Activated CD4-positive, alpha-beta T cell treated with anti-CD3 and anti-CD28 coated beads, Interleukin-2, amount 50 U/mL, for 24 hours (primary cell): ENCODE data around the gene NACAD.

Experiments
- DNase-seq, 2 donors: peaks; one replicate each; pipeline ENCODE4 v3.0.0-alpha.2; 2020; ENCODE audit warnings: low read depth in 1 of 2, low spot score in 1 of 2

NACAD gene

GRCh38 chr7:45075355-45075644 is 13.5 kb downstream of the NACAD start:
- no peak for DNase-seq

DNA sequence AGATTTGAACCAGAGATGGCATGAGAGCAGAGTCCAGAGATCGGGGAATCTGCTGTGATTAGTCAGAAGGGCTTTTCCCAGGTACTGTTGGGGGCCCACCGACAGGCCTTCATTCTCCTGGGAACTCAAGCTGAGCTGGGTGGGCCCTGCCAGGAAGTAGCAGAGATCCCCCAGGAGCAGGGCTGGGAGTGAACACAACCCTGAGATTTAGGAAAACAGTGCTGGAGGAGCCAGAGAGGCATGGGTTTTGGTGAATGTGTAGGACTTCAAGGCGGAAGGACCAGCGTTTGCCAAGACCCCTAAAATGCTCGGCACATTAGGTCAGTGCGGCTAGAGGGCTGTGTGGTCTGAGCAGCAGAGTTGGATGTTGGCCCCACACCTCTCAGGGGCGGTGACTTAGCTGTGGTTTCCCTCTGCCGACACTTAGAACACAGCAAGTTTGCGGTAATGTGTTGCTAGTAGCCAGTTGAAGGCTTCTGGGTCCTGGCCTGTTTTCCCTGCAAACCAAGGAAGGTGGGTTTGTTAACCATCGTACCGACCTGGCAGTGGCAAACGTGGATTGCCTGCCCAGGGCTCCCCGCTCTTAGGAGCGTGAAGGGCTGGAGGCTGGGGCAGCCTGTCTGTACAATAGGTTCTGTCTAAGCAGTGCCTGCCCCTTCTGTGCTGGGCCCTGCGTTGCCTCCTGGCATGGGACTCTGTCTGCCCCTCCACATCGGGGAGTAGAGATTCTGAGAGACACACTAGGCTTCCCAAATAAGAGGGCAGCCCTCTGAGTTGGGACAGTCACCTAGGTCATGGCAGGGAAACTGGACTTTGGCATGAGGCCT is 14.0 kb downstream of the NACAD start:
- no peak for DNase-seq

- no peak for DNase-seq
These were observed 14.8 kb downstream of the NACAD start for GRCh38 chr7:45073786-45074527.

DNA sequence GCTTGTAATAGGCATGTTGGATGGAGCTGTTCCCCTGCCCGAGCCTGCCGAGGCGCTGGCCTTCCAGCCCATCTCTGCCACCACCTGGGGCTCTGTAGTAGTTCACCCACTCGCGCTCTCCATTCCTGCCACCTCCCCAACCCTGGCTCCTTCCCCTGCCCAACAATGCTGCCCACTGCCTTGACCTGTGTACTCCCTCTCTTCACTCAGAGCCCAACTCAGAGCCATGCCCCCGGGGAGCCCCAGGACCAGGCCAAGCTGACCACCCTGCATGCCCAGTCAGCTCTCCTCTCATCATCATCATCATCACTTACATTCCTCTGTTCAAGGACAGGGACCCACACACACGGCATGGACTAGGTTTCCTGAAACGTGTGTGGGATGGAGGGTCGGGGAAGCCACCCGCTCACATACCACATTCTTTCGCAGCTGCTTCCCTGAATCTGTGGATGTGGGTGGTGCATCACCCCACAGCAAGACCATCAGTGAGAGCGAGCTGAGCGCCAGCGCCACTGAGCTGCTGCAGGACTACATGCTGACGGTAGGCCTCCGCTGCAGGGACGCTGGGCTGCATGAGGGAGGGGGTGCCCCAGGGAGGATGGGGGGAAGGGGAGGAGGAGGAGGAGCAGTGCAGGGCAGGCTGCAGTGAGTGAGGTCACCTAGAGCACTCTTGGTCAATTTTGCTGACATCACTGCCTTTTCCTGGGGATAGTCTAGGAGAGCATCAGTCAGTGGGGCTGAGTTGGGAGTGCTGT is 15.6 kb downstream of the NACAD start:
- DNase-seq: no peak

GRCh38 chr7:45072131-45073030 is 16.4 kb downstream of the NACAD start:
- DNase-seq: no peak

- no peak for DNase-seq
These were observed 17.2 kb downstream of the NACAD start for GRCh38 chr7:45071528-45071927.

DNA sequence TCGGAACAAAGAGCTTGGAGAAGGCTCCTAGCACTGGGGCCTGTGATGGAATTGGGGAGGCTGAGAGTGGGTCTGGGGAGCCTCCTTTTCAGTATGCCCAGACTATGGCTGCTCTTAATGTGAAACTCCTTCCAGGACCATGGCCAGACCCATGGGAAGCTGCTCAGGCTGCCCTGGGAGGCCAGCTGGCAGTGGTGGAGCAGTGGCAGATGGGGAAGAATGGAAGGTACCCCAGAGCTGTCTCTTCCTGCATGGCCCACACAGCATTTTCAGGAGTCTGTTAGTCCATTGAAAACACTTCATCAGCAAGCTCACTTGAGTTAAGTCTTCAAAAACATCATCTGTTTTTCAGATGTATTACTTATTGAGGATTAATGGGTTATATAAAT is 18.5 kb downstream of the NACAD start:
- no peak for DNase-seq

- no peak for DNase-seq
These were observed 19.1 kb downstream of the NACAD start for GRCh38 chr7:45069444-45070253.

DNA sequence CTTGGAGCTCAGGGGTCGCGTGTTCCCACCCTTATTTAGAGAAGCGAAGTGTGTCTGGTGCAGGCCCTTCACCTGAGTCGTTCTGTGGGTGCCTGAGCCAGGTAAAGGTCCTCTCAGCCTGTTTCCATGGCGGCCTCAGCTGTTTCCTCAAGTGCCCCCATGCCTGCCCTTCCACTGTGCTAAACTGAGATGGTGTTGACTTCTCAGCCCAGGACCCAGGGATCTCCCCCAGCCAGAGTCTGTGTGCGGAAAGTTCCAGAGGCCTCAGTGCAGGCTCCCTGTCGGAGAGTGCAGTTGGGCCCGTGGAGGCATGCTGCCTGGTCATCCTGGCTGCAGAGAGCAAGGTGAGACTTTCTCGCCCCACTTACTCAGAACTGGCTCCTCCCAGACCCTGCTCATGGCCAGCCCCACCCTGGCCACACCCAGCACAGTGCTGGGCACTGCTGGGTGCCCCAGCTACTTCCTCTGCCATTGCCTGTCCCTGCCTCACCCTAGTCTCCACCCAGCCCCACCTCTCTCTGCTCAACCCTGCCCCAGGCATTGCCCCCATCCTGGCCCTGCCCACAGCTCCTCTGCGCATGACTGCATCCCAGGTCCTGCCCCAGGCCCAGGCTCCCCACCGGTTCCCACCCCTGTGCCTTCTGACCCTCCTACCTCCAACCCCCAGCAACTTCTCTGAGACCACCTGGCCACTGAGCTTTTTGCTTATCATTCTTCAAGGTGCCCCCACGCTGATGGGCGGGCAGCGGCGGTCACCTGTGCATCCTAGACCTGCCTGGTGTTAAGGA is 20.3 kb downstream of the NACAD start:
- DNase-seq: no peak

GRCh38 chr7:45067582-45067981 is 21.2 kb downstream of the NACAD start:
- DNase-seq: no peak

GRCh38 chr7:45066409-45066808 is 22.4 kb downstream of the NACAD start:
- no peak for DNase-seq

GRCh38 chr7:45065031-45065995 is 23.5 kb downstream of the NACAD start:
- DNase-seq: no peak

DNA sequence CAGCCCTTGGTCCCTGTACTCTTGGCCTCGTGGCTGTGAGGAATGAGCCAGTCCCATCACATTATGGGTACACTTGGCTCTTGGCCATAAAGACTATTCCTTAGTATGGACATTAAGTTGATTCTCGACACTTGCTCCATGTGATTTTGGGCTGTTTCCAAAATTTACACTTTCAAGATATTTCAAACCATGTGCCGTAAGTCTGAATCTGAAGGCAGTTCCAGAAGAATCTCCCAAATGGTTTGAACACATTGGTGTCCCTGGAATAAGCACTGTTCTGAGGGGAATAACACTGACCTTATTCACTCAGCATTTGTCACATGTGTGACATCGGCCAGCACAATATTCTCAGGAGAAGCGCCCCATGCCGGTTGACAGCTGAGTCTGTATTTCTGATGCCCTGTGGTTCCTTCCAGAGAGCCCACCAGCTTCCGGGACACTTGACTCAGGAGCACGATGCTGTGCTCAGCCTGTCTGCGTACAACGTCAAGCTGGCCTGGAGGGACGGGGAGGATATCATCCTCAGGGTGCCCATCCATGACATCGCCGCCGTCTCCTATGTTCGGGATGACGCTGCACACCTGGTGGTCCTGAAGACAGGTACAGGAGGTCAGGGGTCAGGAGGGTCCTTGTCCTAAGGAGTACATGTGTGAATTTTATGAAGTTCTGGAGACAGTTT is 24.6 kb downstream of the NACAD start:
- DNase-seq: no peak

DNA sequence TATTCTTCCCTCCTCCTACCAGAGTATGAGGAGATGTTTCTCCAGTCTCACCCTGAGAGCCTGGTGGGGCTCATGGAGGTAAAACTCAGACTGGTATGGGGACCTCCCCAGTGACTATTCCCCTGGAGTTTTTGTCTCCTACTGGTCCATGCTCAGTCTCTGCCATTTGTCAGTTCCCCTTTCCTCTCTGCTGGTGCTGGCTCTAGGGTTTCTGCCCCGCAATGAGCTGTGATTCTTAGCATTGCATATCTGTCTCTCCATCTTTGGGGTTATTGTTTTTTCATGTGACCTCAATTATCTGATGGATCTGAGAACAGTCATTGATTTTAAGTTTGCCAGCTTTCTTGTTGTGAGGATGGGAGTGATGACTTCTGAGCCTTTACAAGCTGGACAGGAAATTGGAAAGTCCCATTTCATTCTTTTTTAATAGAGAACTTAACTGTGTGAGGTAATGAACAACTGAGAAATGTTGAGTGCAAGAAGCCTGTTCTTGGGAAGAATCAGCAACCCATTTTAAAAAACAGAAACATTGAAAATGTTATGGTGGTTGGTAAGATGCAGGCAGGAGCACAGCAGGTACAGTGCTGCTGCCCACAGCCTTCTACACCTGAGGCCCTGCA is 26.9 kb downstream of the NACAD start:
- DNase-seq: no peak

DNA sequence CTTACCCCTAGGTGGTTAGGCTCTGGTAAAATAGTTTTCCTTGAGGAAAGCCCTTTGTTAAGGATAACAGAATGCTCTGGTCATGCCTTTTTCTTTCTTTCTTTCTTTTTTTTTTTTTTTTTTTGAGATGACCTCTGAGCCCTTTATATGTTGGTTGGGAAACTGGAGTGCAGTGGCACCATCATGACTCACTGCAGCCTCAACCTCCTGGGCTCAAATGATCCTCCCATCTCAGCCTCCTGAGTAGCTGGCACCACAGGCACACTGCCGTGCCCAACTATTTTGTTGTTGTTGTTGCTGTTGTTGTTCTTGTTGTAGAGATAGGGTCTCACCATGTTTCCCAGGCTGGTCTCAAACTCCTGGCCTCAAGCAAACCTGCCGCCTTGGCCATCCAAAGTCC is 27.4 kb downstream of the NACAD start:
- DNase-seq: no peak

- no peak for DNase-seq
These were observed 28.5 kb downstream of the NACAD start for GRCh38 chr7:45060295-45060694.

GRCh38 chr7:45057878-45058277 is 30.9 kb downstream of the NACAD start:
- DNase-seq: no peak
